Activated CD4-positive, alpha-beta T cell treated with anti-CD3 and anti-CD28 coated beads for 4 hours (primary cell): ENCODE data around the gene GPRC5B.

ENCODE experiments used
- DNase-seq, 2 donors: peaks; one replicate each; pipeline ENCODE4 v3.0.0-alpha.2; 2020

The GPRC5B gene

DNA sequence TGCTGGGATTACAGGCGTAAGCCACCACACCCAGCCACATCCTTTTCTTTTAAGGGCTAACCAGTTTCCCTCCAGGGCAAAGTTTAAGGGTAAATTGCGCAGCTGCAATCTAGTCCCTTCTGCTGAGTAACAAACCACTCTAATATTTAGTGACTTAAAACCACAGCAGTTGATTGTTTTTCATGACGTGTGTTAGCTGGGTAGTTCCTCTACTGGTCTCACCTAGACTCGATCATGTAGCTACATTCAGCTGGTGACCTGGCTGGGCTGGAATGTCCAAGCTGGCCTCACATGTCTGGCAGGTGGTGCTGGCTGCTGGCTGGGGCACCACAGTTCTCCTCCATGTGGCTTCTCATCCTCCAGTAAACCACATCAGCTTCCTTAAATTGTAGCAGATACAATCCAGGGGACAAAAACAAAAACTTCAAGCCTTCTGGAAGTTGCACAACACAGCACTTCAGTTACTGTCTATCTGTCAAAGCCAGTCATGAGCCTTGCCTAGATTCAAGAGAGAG is 75.5 kb downstream of the GPRC5B start:
- no peak for DNase-seq

DNA sequence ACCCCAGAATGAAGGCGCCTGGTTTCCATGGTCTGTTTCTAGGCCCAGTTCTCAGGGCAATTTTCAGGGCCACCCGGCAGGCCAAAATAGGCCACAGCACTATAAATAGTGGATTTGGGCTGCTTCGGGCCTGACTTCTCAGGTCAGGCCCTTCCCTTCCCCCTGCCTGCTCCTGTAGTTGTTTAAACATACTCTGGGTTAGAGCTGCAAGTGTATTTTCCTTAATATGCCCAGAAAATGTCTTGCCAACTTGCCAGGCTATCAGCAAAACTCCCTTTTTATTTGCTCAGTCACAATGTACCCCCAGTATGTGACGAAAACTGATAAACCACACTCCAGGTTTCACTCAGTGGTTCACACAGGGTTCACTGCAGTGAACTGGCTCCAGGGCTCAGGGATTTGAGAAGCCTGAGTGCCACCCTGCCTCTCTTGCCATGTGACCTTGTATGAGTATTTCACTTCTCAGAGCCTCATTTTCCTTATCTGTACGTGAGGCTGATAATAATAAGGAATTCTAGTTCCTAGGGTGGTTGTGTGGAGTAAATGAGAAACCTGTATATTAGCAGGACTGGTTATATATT is 76.5 kb downstream of the GPRC5B start:
- DNase-seq = no peak
